Measurements from ENCODE around the gene NACC2. TPM values are rescaled to one million over a fixed set of nuclear protein-coding genes. Genes with fewer than 3 reads are reported as not detected.

Gene NACC2
- total and polyA plus RNA-seq, 2 donors (not counting 1 experiment from before 2014, with no cell fraction given) = 0.34 to 1.9 TPM

DNA sequence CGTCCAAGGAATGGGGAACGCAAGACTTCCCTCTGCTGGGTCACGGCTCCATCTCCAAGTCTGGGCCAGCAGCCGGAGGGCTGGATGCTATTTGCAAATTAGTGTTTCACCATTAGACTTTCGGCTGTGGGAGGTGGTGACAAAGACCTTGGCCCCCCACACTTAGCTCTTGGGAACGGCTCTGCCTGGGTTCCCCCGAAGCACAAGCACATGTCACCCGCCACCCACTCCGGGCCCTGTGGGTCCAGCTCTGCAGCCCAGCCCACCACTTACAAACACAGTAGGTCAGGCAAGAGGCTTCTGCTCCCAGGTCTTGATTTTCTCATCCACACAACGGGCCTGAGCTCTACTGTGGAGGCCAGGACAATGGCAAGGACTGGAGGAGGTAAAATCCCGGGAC lies 49.4 kb upstream of the NACC2 start:
- intact Hi-C loops (cut with micrococcal nuclease) = no loop called here
- TF ChIP-seq, protein P1, sequence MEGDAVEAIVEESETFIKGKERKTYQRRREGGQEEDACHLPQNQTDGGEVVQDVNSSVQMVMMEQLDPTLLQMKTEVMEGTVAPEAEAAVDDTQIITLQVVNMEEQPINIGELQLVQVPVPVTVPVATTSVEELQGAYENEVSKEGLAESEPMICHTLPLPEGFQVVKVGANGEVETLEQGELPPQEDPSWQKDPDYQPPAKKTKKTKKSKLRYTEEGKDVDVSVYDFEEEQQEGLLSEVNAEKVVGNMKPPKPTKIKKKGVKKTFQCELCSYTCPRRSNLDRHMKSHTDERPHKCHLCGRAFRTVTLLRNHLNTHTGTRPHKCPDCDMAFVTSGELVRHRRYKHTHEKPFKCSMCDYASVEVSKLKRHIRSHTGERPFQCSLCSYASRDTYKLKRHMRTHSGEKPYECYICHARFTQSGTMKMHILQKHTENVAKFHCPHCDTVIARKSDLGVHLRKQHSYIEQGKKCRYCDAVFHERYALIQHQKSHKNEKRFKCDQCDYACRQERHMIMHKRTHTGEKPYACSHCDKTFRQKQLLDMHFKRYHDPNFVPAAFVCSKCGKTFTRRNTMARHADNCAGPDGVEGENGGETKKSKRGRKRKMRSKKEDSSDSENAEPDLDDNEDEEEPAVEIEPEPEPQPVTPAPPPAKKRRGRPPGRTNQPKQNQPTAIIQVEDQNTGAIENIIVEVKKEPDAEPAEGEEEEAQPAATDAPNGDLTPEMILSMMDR (IDR thresholded peaks at IDR 0.05) = no peak
- no peak for TF ChIP-seq EZH2 (IDR thresholded peaks at IDR 0.05; ENCODE audit: borderline replicate concordance, insufficient read depth, low read depth, low read length, poor library complexity, severe bottlenecking)
- Histone ChIP-seq H4K20me1 (ENCODE audit: control insufficient read depth, insufficient read depth, low read length, poor library complexity, severe bottlenecking) (no peaks in the 10 kb centered on the region), H3K9me3 (ENCODE audit: control extremely low read depth in 1 of 3, control insufficient read depth in 2 of 3, insufficient read depth in 1 of 3, low read length in 2 of 3) (peaks cover 0 to 6% (median 0%) of the 10 kb centered on the region in 3 donors), H3K36me3 (replicated peaks in 1 of 2; ENCODE audit: control extremely low read depth in 1 of 2, control insufficient read depth in 1 of 2, extremely low read depth in 1 of 2, insufficient read depth in 2 of 2, low read length in 1 of 2) (no peaks in the 10 kb centered on the region), H3K4me2 (replicated peaks; ENCODE audit: low read depth, low read length, poor library complexity, severe bottlenecking) (no peak overlapping the region), H3K79me2 (ENCODE audit: control insufficient read depth, insufficient read depth, low read length) (no peaks in the 10 kb centered on the region), H3K27ac (ENCODE audit: low read length in 2 of 2) (no peak overlapping the region), H2AFZ (ENCODE audit: insufficient read depth, low read depth, low read length, poor library complexity, severe bottlenecking) (no peak overlapping the region), H3K4me1 (ENCODE audit: control insufficient read depth in 2 of 2, insufficient read depth in 2 of 2, low read length in 2 of 2) (no peaks in the 10 kb centered on the region), H3K4me3 (ENCODE audit: control extremely low read depth in 1 of 5, extremely low read depth in 1 of 5, insufficient read depth in 1 of 5, low read depth in 2 of 5, low read length in 4 of 5) (no peak overlapping the region), H3K27me3 (replicated peaks in 1 of 4; ENCODE audit: control extremely low read depth in 1 of 4, control insufficient read depth in 3 of 4, insufficient read depth in 4 of 4, low read length in 3 of 4) (peaks cover 0 to 48% (median 5%) of the 10 kb centered on the region in 4 experiments), H3K9ac (ENCODE audit: low read length) (no peak overlapping the region)
- POLR2A ChIA-PET = no interaction called here
- no peaks in the 10 kb centered on the region for H3K4me1 Mint-ChIP-seq
- H3K27me3 Mint-ChIP-seq = peaks cover 12% of the 10 kb centered on the region
- CTCF ChIA-PET = interaction anchor here (0.6 to 1.1 kb wide), 2 partner anchors 15 to 123 kb away, joined by 3 to 5 read pairs; no protein-coding TSS in a partner anchor
- DNase-seq = no peak
- no peak for ATAC-seq (ENCODE audit: low read depth)
- 91% methylated on average over 10 of the region's 11 CpGs for WGBS (ENCODE audit: insufficient coverage)
- no peak overlapping the region for H3K4me3 Mint-ChIP-seq
- no peaks in the 10 kb centered on the region for H3K9me3 Mint-ChIP-seq (ENCODE audit: insufficient read depth)
- H3K27ac Mint-ChIP-seq = no peak overlapping the region

DNA sequence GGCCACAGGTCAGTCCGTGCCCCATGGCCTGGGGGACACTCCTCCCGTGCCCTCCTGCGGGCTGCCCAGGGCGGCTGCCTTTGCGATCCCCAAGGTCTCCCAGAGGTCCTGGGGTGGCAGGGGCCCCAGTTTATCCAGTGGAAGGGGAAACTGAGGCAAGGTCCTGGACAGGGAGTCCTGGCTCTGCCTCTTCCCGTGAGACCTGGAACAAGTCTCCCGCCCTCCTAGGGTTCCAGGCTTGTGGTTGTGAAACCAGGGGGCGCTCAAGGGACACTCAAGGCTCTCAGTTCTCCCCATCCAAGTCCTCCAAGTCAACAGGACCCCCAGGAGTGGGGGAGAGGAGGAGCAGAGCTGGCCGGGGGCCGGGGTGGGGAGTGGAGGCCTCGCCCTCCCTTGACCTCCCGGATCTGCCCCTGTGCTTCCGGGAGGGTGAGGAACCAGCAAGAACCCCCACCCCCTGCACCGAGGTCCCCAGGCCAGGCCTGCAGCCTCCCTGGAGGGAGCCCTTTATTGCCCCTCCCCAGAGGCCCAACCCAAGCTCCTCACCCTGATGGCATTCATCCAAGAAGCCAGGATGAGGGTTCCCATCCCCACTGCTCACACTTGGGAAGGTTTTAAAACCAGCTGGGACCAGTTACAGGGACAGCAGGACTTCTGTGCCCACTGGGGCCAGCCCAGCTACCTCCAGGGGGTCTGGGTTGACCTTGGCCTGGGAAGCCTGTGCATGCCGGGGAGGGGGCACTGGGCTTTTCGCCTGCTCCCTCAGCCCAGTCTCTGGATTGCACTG lies 48.3 kb upstream of the NACC2 start:
- Histone ChIP-seq H3K9me3 (ENCODE audit: control extremely low read depth in 1 of 3, control insufficient read depth in 2 of 3, insufficient read depth in 1 of 3, low read length in 2 of 3) (peaks cover 0 to 6% (median 0%) of the 10 kb centered on the region in 3 donors), H3K27me3 (replicated peaks in 1 of 4; ENCODE audit: control extremely low read depth in 1 of 4, control insufficient read depth in 3 of 4, insufficient read depth in 4 of 4, low read length in 3 of 4) (peaks cover 0 to 52% (median 4%) of the 10 kb centered on the region in 4 experiments), H3K4me1 (ENCODE audit: control insufficient read depth in 2 of 2, insufficient read depth in 2 of 2, low read length in 2 of 2) (no peaks in the 10 kb centered on the region), H3K36me3 (replicated peaks in 1 of 2; ENCODE audit: control extremely low read depth in 1 of 2, control insufficient read depth in 1 of 2, extremely low read depth in 1 of 2, insufficient read depth in 2 of 2, low read length in 1 of 2) (no peaks in the 10 kb centered on the region), H3K9ac (ENCODE audit: low read length) (no peak overlapping the region), H2AFZ (ENCODE audit: insufficient read depth, low read depth, low read length, poor library complexity, severe bottlenecking) (no peak overlapping the region), H4K20me1 (ENCODE audit: control insufficient read depth, insufficient read depth, low read length, poor library complexity, severe bottlenecking) (no peaks in the 10 kb centered on the region), H3K4me3 (ENCODE audit: control extremely low read depth in 1 of 5, extremely low read depth in 1 of 5, insufficient read depth in 1 of 5, low read depth in 2 of 5, low read length in 4 of 5) (no peak overlapping the region), H3K4me2 (replicated peaks; ENCODE audit: low read depth, low read length, poor library complexity, severe bottlenecking) (no peak overlapping the region), H3K27ac (ENCODE audit: low read length in 2 of 2) (no peak overlapping the region), H3K79me2 (ENCODE audit: control insufficient read depth, insufficient read depth, low read length) (no peaks in the 10 kb centered on the region)
- intact Hi-C loops (cut with micrococcal nuclease) = no loop called here
- DNase-seq = no peak
- H3K27me3 Mint-ChIP-seq = peaks cover 15% of the 10 kb centered on the region
- ATAC-seq (ENCODE audit: low read depth) = no peak
- ChIA-PET CTCF (interaction anchor here (0.9 to 1.1 kb wide), 2 partner anchors 124 to 139 kb away, joined by 3 read pairs; no protein-coding TSS in a partner anchor), POLR2A (no interaction called here)
- H3K4me3 Mint-ChIP-seq = no peak overlapping the region
- H3K27ac Mint-ChIP-seq = no peak overlapping the region
- H3K4me1 Mint-ChIP-seq = no peaks in the 10 kb centered on the region
- TF ChIP-seq, protein P1 (IDR thresholded peaks at IDR 0.05) = no peak
- TF ChIP-seq EZH2 (IDR thresholded peaks at IDR 0.05; ENCODE audit: borderline replicate concordance, insufficient read depth, low read depth, low read length, poor library complexity, severe bottlenecking) = no peak
- H3K9me3 Mint-ChIP-seq (ENCODE audit: insufficient read depth) = no peaks in the 10 kb centered on the region
- 52% methylated on average over 15 of the region's 16 CpGs for WGBS (ENCODE audit: insufficient coverage)
